Immature natural killer cell (primary cell): ENCODE results near the gene CPSF4L. TPM values are rescaled to one million over a fixed set of nuclear protein-coding genes. Genes with fewer than 3 reads are reported as not detected.
A peak's percentile ranks its signal among the peaks of the same experiment; 100 is the strongest.

Experiments
- DNase-seq, 3 donors: peaks; one replicate each; pipeline ENCODE4 v3.0.0; 2022; ENCODE audit warnings: mixed read lengths in 1 of 3
- H3K27ac Mint-ChIP-seq, 6 donors: one replicate each; pipeline ENCODE4 v1.8.0; 2020; ENCODE audit warnings: mixed read lengths in 6 of 6, mild to moderate bottlenecking in 5 of 6, inconsistent platforms in 4 of 6, moderate library complexity in 3 of 6
- H3K27me3 Mint-ChIP-seq, 3 donors: one replicate each; pipeline ENCODE4 v1.8.0; 2020 to 2021; ENCODE audit warnings: low read depth in 3 of 3, mild to moderate bottlenecking in 3 of 3, mixed read lengths in 3 of 3, moderate library complexity in 3 of 3, inconsistent platforms in 1 of 3
- H3K36me3 Mint-ChIP-seq, 3 donors: one replicate each; pipeline ENCODE4 v1.8.0; 2020; ENCODE audit warnings: mixed read lengths in 3 of 3, inconsistent platforms in 2 of 3, mild to moderate bottlenecking in 2 of 3
- H3K4me1 Mint-ChIP-seq, 2 donors: one replicate each; pipeline ENCODE4 v1.8.0; 2020; ENCODE audit warnings: inconsistent platforms in 2 of 2, mild to moderate bottlenecking in 2 of 2, mixed read lengths in 2 of 2, moderate library complexity in 1 of 2
- H3K4me3 Mint-ChIP-seq, 5 donors: one replicate each; pipeline ENCODE4 v1.8.0; 2020; ENCODE audit warnings: mild to moderate bottlenecking in 5 of 5, mixed read lengths in 5 of 5, inconsistent platforms in 3 of 5, moderate library complexity in 3 of 5
- H3K9me3 Mint-ChIP-seq, 6 donors: one replicate each; pipeline ENCODE4 v1.8.0; 2020; ENCODE audit warnings: mild to moderate bottlenecking in 6 of 6, mixed read lengths in 6 of 6, inconsistent platforms in 4 of 6, moderate library complexity in 3 of 6
- polyA plus RNA-seq, 3 donors: library from polyadenylated mRNA; unstranded; fragments of 300-500 nt; fragmentation: Illumina TruSeq; gene quantifications; one replicate each; pipeline ENCODE4 v1.2.3, GENCODE V29; 2021

CPSF4L gene
- polyA plus RNA-seq, 3 donors from 2014 or later = not detected

GRCh38 chr17:73227379-73227778, 34.3 kb downstream of the CPSF4L start:
- no peak for DNase-seq
- Mint-ChIP-seq H3K27me3 (peaks cover 6 to 13% (median 6%) of the 10 kb centered on the region in 3 donors), H3K27ac (peak overlapping the region in 3 of 6 donors; percentile 19 to 73 (median 32)), H3K4me3 (peak overlapping the region in 2 of 5 donors; percentile 20 to 33), H3K9me3 (no peaks in the 10 kb centered on the region), H3K36me3 (no peaks in the 10 kb centered on the region), H3K4me1 (peaks cover 56 to 71% of the 10 kb centered on the region in 2 donors)

DNA sequence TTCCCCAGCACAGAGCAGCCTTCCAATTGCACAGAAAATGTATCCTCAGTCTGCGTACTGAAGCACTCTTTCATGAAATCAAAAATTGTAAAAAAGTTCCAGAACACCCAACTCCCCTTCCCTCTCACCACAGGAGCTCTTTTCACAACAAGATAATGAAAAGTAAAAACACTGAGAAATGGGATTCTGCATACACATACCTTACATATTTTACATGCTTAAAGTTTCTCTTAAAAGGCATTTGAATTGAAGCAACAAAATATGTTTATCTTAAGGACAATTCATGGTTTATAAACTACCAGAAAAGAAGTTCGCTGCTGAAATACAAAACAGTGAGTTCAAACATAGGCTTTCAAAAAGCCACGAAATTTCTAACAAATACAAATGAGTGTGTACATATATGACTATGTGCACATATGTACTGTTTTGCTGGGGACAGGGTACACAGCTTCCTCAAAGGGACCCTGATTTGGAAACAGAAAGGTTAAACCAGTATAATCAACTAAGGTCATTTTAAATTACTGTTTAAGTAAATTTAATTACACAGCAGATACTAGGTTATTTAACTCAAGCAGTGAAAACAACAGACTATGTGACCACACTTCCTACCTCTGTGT, 35.0 kb downstream of the CPSF4L start:
- Mint-ChIP-seq H3K27me3 (peaks cover 1 to 6% (median 4%) of the 10 kb centered on the region in 3 donors), H3K9me3 (no peaks in the 10 kb centered on the region), H3K4me1 (peaks cover 53 to 68% of the 10 kb centered on the region in 2 donors), H3K27ac (peak overlapping the region in 1 of 6 donors; percentile 9), H3K4me3 (no peak overlapping the region), H3K36me3 (no peaks in the 10 kb centered on the region)
- DNase-seq = no peak

GRCh38 chr17:73224663-73225305, 36.9 kb downstream of the CPSF4L start:
- Mint-ChIP-seq H3K4me1 (peaks cover 36 to 50% of the 10 kb centered on the region in 2 donors), H3K9me3 (no peaks in the 10 kb centered on the region), H3K27me3 (peaks cover 0 to 2% (median 0%) of the 10 kb centered on the region in 3 donors), H3K27ac (peak overlapping the region in 3 of 6 donors; percentile 10 to 41 (median 28)), H3K4me3 (no peak overlapping the region), H3K36me3 (no peaks in the 10 kb centered on the region)
- DNase-seq = no peak

DNA sequence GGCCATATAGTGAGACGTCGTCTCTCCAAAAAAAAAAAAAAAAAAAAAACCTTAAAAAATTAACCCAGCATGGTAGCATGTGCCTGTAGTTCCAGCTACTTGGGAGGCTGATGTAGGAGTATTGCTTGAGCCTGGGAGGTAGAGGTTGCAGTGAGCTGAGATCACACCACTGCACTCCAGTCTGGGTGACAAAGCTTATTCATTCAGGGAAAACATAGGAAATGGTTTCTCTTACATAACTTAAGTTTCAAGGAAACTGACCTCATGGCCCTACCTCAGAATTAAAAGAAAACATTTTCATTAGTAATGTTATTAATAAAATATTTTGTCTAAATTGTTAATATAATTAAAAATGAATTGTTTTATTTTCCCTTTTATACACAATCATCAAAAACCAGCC, 37.4 kb downstream of the CPSF4L start:
- Mint-ChIP-seq H3K27ac (peak overlapping the region in 2 of 6 donors; percentile 10 to 28), H3K9me3 (no peaks in the 10 kb centered on the region), H3K4me3 (no peak overlapping the region), H3K4me1 (peaks cover 34 to 46% of the 10 kb centered on the region in 2 donors), H3K36me3 (no peaks in the 10 kb centered on the region), H3K27me3 (peaks cover 0 to 2% (median 0%) of the 10 kb centered on the region in 3 donors)
- DNase-seq = no peak

DNA sequence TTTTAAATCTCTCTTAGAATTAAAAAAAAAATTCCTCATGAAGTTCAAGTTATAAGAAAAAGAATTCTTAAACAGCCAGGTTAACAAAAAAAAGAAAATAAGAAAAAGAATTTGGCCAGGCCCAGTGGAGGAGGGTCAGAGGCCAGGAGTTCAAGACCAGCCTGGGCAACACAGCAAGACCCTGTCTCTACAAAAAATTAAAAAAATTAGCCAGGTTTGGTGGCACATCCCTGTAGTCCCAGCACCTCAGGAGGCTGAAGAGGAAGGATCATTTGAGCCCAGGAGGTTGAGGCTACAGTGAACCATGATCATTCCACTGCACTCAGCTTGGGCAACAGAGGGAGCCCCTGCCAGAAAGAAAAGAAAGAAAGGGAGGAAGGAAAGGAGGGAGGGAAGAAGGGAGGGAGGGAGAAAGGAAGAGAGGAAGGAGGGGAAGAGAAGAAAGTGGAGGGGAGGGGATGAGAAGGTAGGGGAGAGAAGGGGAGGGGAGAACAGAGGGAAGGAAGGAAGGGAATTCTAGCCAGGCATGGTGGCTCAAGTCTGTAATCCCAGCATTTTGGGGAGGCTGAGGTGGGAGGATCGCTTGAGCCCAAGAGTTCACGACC, 38.0 kb downstream of the CPSF4L start:
- no peaks in the 10 kb centered on the region for H3K36me3 Mint-ChIP-seq
- H3K4me1 Mint-ChIP-seq = peaks cover 28 to 41% of the 10 kb centered on the region in 2 donors
- H3K27ac Mint-ChIP-seq = no peak overlapping the region
- H3K27me3 Mint-ChIP-seq = peaks cover 0 to 2% (median 0%) of the 10 kb centered on the region in 3 donors
- no peaks in the 10 kb centered on the region for H3K9me3 Mint-ChIP-seq
- no peak for DNase-seq
- no peak overlapping the region for H3K4me3 Mint-ChIP-seq

GRCh38 chr17:73215447-73215846, 46.2 kb downstream of the CPSF4L start:
- H3K27me3 Mint-ChIP-seq = peaks cover 0 to 2% (median 0%) of the 10 kb centered on the region in 3 donors
- no peak for DNase-seq
- peak overlapping the region in 3 of 6 donors; percentile 23 to 61 (median 50) for H3K27ac Mint-ChIP-seq
- H3K4me1 Mint-ChIP-seq = peaks cover 25 to 32% of the 10 kb centered on the region in 2 donors
- H3K36me3 Mint-ChIP-seq = peaks cover 15 to 17% (median 16%) of the 10 kb centered on the region in 3 donors
- H3K9me3 Mint-ChIP-seq = no peaks in the 10 kb centered on the region
- H3K4me3 Mint-ChIP-seq = no peak overlapping the region

DNA sequence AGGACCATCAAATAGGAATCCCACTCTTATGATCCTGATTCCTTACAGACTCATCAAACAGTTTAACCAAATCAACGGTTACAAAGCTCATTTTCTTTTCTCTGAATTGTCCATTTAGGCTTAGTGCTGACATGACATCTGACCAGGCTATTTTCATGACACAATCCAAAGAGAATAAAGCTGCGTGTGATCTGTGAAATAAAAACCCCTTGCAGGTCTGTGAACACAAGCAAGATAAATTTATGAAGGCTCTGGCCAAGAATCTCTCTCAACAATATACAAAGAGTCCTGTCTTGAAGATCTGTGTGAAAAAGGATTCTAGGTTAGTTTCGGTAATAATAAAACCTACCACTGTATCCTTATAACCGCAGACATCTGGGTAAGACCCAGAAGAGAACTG, 46.8 kb downstream of the CPSF4L start:
- H3K4me1 Mint-ChIP-seq = peaks cover 26 to 38% of the 10 kb centered on the region in 2 donors
- H3K27me3 Mint-ChIP-seq = peaks cover 0 to 2% (median 0%) of the 10 kb centered on the region in 3 donors
- H3K27ac Mint-ChIP-seq = peak overlapping the region in 1 of 6 donors; percentile 12
- H3K4me3 Mint-ChIP-seq = no peak overlapping the region
- peaks cover 15 to 19% (median 16%) of the 10 kb centered on the region in 3 donors for H3K36me3 Mint-ChIP-seq
- H3K9me3 Mint-ChIP-seq = no peaks in the 10 kb centered on the region
- DNase-seq = no peak

GRCh38 chr17:73214008-73214407, 47.7 kb downstream of the CPSF4L start:
- peaks cover 15 to 21% (median 16%) of the 10 kb centered on the region in 3 donors for H3K36me3 Mint-ChIP-seq
- no peak for DNase-seq
- peaks cover 0 to 2% (median 0%) of the 10 kb centered on the region in 3 donors for H3K27me3 Mint-ChIP-seq
- H3K4me1 Mint-ChIP-seq = peaks cover 26 to 40% of the 10 kb centered on the region in 2 donors
- H3K4me3 Mint-ChIP-seq = no peak overlapping the region
- no peaks in the 10 kb centered on the region for H3K9me3 Mint-ChIP-seq
- H3K27ac Mint-ChIP-seq = peak overlapping the region in 3 of 6 donors; percentile 30 to 70 (median 39)

GRCh38 chr17:73211745-73212144, 49.9 kb downstream of the CPSF4L start:
- H3K36me3 Mint-ChIP-seq = peaks cover 22 to 35% (median 26%) of the 10 kb centered on the region in 3 donors
- peak overlapping the region; percentile 60 to 90 (median 80) for H3K27ac Mint-ChIP-seq
- peaks cover 0 to 2% (median 0%) of the 10 kb centered on the region in 3 donors for H3K27me3 Mint-ChIP-seq
- peak overlapping the region; percentile 62 to 85 (median 70) for H3K4me3 Mint-ChIP-seq
- H3K9me3 Mint-ChIP-seq = no peaks in the 10 kb centered on the region
- peak; percentile 35 to 74 (median 64) for DNase-seq
- peaks cover 26 to 34% of the 10 kb centered on the region in 2 donors for H3K4me1 Mint-ChIP-seq

DNA sequence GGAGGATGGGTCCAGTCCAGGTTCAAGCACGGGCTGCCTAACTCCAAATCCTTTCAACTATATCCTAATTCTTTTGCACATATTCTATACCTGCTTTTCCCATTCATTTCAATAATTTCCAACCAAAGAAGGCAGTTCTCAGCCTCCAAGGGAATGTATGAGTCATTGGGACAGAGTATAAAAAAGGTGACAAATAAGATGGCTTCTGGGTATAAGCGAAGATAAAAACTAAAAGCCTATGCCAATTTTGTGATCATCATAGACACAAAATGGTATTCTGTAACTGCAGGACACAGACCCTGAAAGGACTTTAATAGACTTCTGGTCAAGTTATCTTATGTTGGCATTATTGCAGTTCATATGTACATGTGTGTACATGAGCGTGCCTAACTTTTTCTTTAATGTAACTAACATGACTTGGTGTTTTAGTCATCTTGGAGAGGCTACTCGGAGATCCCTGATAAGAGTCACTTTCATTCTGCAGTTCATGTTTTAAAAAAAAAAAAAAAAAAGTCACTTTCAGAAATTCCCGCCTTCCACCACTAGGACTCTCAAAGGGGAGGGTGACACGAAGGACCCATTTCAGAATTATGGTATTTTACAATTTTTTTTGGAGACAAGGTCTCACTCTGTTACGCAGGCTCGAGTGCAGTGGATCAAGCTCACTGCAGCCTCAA, 51.5 kb downstream of the CPSF4L start:
- peaks cover 21 to 26% of the 10 kb centered on the region in 2 donors for H3K4me1 Mint-ChIP-seq
- H3K9me3 Mint-ChIP-seq = no peaks in the 10 kb centered on the region
- H3K4me3 Mint-ChIP-seq = no peak overlapping the region
- H3K36me3 Mint-ChIP-seq = peaks cover 11 to 23% (median 14%) of the 10 kb centered on the region in 3 donors
- no peaks in the 10 kb centered on the region for H3K27me3 Mint-ChIP-seq
- no peak for DNase-seq
- H3K27ac Mint-ChIP-seq = peak overlapping the region; percentile 22 to 75 (median 62)

DNA sequence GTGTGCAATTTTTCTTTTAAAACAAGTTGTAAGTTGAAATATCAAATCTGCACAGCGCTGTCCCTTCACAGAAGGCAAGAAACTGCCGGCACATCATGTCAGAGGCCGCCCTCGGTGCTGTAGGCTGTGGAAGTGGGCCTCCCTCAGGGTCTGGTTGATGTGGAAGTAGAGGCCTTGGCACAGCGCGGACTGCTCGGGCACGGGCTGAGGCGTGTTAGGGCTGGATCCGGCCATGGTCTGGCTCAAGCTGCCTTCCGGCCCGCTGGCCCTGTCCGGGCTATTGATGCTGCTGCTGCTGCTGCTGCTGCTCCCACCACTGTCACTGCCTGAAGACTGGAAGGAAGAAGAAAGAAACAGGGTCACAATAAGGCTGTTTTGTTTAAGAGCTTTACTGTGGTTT, 52.2 kb downstream of the CPSF4L start:
- H3K27ac Mint-ChIP-seq = peak overlapping the region in 5 of 6 donors; percentile 1 to 75 (median 56)
- H3K9me3 Mint-ChIP-seq = no peaks in the 10 kb centered on the region
- no peak overlapping the region for H3K4me3 Mint-ChIP-seq
- peaks cover 22 to 28% of the 10 kb centered on the region in 2 donors for H3K4me1 Mint-ChIP-seq
- no peak for DNase-seq
- peaks cover 11 to 23% (median 14%) of the 10 kb centered on the region in 3 donors for H3K36me3 Mint-ChIP-seq
- no peaks in the 10 kb centered on the region for H3K27me3 Mint-ChIP-seq

- Mint-ChIP-seq H3K4me3 (no peak overlapping the region), H3K9me3 (no peaks in the 10 kb centered on the region), H3K4me1 (peaks cover 34 to 39% of the 10 kb centered on the region in 2 donors), H3K27ac (peak overlapping the region in 5 of 6 donors; percentile 4 to 41 (median 23)), H3K36me3 (peaks cover 11 to 29% (median 18%) of the 10 kb centered on the region in 3 donors), H3K27me3 (no peaks in the 10 kb centered on the region)
- DNase-seq = no peak
These were observed 53.4 kb downstream of the CPSF4L start for GRCh38 chr17:73208139-73208827.

GRCh38 chr17:73205459-73205961, 56.2 kb downstream of the CPSF4L start:
- peak overlapping the region in 4 of 6 donors; percentile 29 to 46 (median 32) for H3K27ac Mint-ChIP-seq
- H3K36me3 Mint-ChIP-seq = peaks cover 12 to 44% (median 31%) of the 10 kb centered on the region in 3 donors
- no peak overlapping the region for H3K4me3 Mint-ChIP-seq
- peaks cover 0 to 2% (median 0%) of the 10 kb centered on the region in 3 donors for H3K27me3 Mint-ChIP-seq
- DNase-seq = no peak
- no peaks in the 10 kb centered on the region for H3K9me3 Mint-ChIP-seq
- H3K4me1 Mint-ChIP-seq = peaks cover 23 to 30% of the 10 kb centered on the region in 2 donors
